Right ventricle myocardium inferior (tissue), 1 donor: ENCODE results near the gene MCTP1. TPM values are rescaled to one million over a fixed set of nuclear protein-coding genes. Genes with fewer than 3 reads are reported as not detected.
"Not testable (repeated sequence)": the region's sequence is repeated elsewhere in the genome, so short reads cannot be mapped to it uniquely, and the experiment has no call there.

Experiments used
- ATAC-seq: fragments of 200-7000 bp; cut with Tn5 transposase; one replicate; pipeline ENCODE4 v1.9.1; 2020; ENCODE audit warnings: mild to moderate bottlenecking, moderate library complexity
- DNase-seq: peaks from one replicate; pipeline ENCODE4 v3.0.0; 2021; ENCODE audit errors: missing footprints
- intact Hi-C: fragments of 100-400 bp; cut with DNase I; formaldehyde crosslinking; loops from one replicate; pipeline ENCODE4 v1.11.0; 2022
- total RNA-seq: library from RNA; stranded (reverse); fragmentation: NEBNext Ultra II Directional; extraction: Animal tissue kit (Norgen Biotek cat#: 25700); gene quantifications from one replicate; pipeline ENCODE4 v1.2.1, GENCODE V29; 2021
- donor health status: DM: no; HTN: yes; CAD: no; lungs with severe emphysema.

The MCTP1 gene
- total RNA-seq, 1 donor from 2014 or later, result 8.5 TPM

GRCh38 chr5:95217351-95217750 lies 67.5 kb downstream of the MCTP1 start:
- intact Hi-C loops, result no loop called here
- DNase-seq (no peak), ATAC-seq (no peak)

GRCh38 chr5:95216136-95216955 lies 68.5 kb downstream of the MCTP1 start:
- no peak for ATAC-seq
- intact Hi-C loops, result no loop called here
- DNase-seq, result no peak

- ATAC-seq, DNase-seq, intact Hi-C loops: not testable (repeated sequence)
Measured at GRCh38 chr5:95207811-95208210, 77.1 kb downstream of the MCTP1 start.

GRCh38 chr5:95194856-95195255 lies 90.0 kb downstream of the MCTP1 start:
- no peak for DNase-seq
- intact Hi-C loops, result no loop called here
- ATAC-seq, result no peak

GRCh38 chr5:95191330-95191729 lies 93.6 kb downstream of the MCTP1 start:
- no peak for ATAC-seq
- intact Hi-C loops, result no loop called here

GRCh38 chr5:95184924-95185323 lies 100.0 kb downstream of the MCTP1 start:
- no peak for ATAC-seq
- no peak for DNase-seq
- intact Hi-C loops, result no loop called here

More at GRCh38 chr5:95191330-95191729, 93.6 kb downstream of the MCTP1 start:
- DNase-seq, result no peak

- no peak for ATAC-seq
- intact Hi-C loops, result no loop called here
- no peak for DNase-seq
Measured at GRCh38 chr5:95181644-95182043, 103.2 kb downstream of the MCTP1 start.

GRCh38 chr5:95178046-95178651 lies 106.7 kb downstream of the MCTP1 start:
- no peak for DNase-seq
- ATAC-seq, result no peak
- intact Hi-C loops, result no loop called here

GRCh38 chr5:95177456-95177855 lies 107.4 kb downstream of the MCTP1 start:
- intact Hi-C loops, result no loop called here
- ATAC-seq (no peak), DNase-seq (no peak)

- intact Hi-C loops, result no loop called here
- no peak for ATAC-seq
- DNase-seq, result no peak
Measured at GRCh38 chr5:95175106-95175505, 109.8 kb downstream of the MCTP1 start.

- intact Hi-C loops, result no loop called here
- no peak for ATAC-seq
Measured at GRCh38 chr5:95172659-95173058, 112.2 kb downstream of the MCTP1 start.

GRCh38 chr5:95164861-95165260 lies 120.0 kb downstream of the MCTP1 start:
- intact Hi-C loops, result no loop called here
- no peak for ATAC-seq

More at GRCh38 chr5:95172659-95173058, 112.2 kb downstream of the MCTP1 start:
- no peak for DNase-seq

GRCh38 chr5:95163079-95163478 lies 121.8 kb downstream of the MCTP1 start:
- intact Hi-C loops, result no loop called here

More at GRCh38 chr5:95164861-95165260, 120.0 kb downstream of the MCTP1 start:
- DNase-seq, result no peak

GRCh38 chr5:95162231-95162992 lies 122.5 kb downstream of the MCTP1 start:
- intact Hi-C loops, result no loop called here
- ATAC-seq (no peak), DNase-seq (no peak)

More at GRCh38 chr5:95163079-95163478, 121.8 kb downstream of the MCTP1 start:
- DNase-seq (no peak), ATAC-seq (no peak)

- intact Hi-C loops, result no loop called here
- DNase-seq, result no peak
- no peak for ATAC-seq
Measured at GRCh38 chr5:95159603-95160002, 125.3 kb downstream of the MCTP1 start.

- no peak for ATAC-seq
- intact Hi-C loops, result no loop called here
Measured at GRCh38 chr5:95155888-95156287, 129.0 kb downstream of the MCTP1 start.

GRCh38 chr5:95153511-95153910 lies 131.4 kb downstream of the MCTP1 start:
- intact Hi-C loops, result no loop called here
- DNase-seq, result no peak
- ATAC-seq, result no peak

More at GRCh38 chr5:95155888-95156287, 129.0 kb downstream of the MCTP1 start:
- DNase-seq, result no peak

GRCh38 chr5:95152535-95152934 lies 132.4 kb downstream of the MCTP1 start:
- no peak for DNase-seq
- intact Hi-C loops, result no loop called here
- no peak for ATAC-seq

GRCh38 chr5:95152131-95152530 lies 132.8 kb downstream of the MCTP1 start:
- intact Hi-C loops, result no loop called here
- ATAC-seq (no peak), DNase-seq (no peak)
